ENCODE results near the gene ATP5PD.

Gene ATP5PD

GRCh38 chr17:74994440-74994839 is 52.3 kb downstream of the ATP5PD start:
- no peak for DNase-seq (ENCODE audit: low spot score)

- DNase-seq (ENCODE audit: low spot score), result no peak
Observed at GRCh38 chr17:74992223-74992622, 54.5 kb downstream of the ATP5PD start.

- DNase-seq (ENCODE audit: low spot score), result peak; percentile 48
Observed at GRCh38 chr17:74990581-74991105, 56.1 kb downstream of the ATP5PD start.
